OCI-LY1 (cell line): ENCODE results near the gene ERBB3.

Source experiments
- CTCF ChIP-seq: fragments of 200-600 bp; sonication (generic), shearing (Covaris generic); IDR thresholded peaks from 2 replicates; pipeline ENCODE4 v1.5.1; 2017; ENCODE audit warnings: mild to moderate bottlenecking, antibody characterized with exemption, low read length, moderate library complexity, mixed read lengths
- EZH2 ChIP-seq: fragments of 200-600 bp; sonication (generic), shearing (Covaris generic); IDR thresholded peaks from 2 replicates; pipeline ENCODE4 v1.8.0; 2017; ENCODE audit warnings: borderline replicate concordance, mixed run types, mild to moderate bottlenecking, antibody characterized with exemption, low read length, moderate library complexity, mixed read lengths

- TF ChIP-seq CTCF, result no peak
- TF ChIP-seq EZH2, result no peak
These were observed 17.0 kb upstream of the ERBB3 start for GRCh38 chr12:56062996-56063395.
